ENCODE measurements around the gene PTBP1. TPM values are rescaled to one million over a fixed set of nuclear protein-coding genes. Genes with fewer than 3 reads are reported as not detected.

PTBP1 gene
- total RNA-seq, 1 experiment from 2014 or later = 174 TPM

GRCh38 chr19:797528-798414, 519 bp downstream of the PTBP1 start:
- peak; percentile 73 for DNase-seq (ENCODE audit: low spot score)

DNA sequence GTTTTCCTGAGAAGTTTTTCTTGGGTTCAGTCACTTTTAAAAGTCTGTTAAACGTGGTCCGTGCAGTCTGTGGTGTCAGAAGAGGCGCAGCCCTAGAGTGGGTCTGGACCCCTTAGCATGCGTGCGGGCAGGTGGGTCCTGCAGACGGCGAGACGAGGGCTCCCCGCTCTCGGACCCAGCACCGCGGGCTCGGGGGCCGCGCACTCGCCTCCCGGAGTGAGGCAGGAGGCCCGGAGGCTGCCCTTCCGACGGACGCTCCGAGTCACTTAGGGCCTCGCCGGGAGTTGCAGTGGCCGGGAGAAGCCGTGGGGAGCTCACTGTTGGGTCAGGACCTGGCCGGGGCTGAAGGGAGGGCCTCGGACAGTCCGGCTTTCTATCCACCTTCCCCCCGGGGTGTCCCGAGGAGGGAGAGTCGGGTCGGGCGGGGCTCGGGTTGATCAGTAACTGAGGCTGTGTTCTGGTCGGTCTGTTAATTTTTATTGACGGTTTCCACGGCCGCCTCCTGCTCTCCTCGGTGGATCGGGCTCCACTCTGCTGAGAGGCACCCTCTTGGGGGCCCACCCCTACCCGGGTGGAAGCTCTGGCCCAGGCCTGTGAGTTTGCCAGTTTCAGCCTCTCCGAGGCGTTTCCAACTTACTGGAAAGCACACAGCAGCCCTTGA, 1.3 kb downstream of the PTBP1 start:
- DNase-seq (ENCODE audit: low spot score) = no peak

DNA sequence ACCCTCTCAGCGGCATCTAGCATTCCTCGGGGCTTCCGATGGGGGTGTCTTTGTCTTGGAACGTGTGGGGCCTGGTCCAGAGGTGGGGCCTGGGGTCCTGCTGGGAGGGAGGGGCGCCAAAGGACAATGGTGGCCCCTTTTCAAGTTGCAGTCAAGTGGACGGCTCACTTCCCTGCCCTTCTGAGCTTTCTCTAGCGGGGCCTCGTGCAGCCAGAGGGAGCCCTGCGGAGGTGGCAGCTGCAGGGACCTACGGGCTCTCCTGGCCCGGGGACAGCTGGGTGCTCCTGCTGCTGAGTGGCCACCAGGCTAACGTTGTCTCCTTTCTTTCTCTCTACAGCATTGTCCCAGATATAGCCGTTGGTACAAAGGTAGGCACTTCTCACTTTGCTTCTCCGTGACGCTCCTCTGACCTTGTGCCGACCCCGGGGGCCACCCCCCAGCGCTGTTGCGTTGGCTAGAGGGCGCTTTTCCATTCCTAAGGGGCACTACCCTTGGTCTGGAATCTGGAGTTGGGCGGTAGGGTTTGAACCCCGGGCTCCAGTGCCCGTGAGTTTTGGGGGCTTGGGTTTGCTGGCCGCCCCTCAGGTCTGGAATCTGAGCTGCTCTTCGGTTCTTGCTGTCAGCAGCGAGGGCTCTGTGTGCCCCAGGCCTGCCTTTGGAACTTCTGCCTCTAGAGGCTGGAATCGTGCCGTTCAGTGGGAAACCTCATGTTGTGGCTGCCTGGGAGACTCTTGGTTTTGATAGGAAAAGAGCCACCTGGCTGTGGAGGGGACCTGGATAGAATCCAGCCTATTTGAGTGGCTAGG, 2.0 kb downstream of the PTBP1 start:
- DNase-seq (ENCODE audit: low spot score) = no peak

DNA sequence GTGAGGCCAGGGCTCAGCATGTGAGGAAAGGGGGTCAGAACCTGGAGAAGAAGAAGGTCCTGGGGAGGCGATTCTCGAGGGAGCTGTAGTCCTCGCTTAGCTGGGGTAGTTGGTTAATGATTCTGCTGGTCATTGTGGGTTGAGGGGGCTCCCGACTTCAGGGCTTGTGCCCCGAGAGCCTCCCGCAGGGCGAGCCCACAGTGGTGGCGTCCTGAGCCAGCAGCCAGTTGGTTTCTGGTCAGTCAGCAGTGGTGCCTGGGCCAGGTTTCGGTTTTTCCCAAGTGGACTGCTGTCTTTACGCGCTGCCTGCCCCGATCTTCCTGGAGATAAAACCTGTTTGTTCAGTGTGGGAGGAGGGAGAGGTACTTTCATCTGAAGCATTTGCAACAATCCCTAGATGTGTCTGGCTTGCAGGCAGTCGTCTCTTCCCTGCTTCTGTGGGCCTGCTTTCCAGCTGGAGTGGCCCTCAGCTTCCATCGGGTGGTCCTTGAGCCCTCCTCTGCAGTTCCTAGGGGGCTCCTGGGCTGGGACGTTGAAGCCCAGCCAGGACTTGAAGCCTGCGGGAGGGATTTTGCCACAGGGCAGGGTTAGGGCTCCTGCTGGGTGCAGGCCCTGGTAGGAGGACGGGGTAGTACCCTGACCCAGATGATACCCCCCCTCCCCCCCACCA, 3.2 kb downstream of the PTBP1 start:
- no peak for DNase-seq (ENCODE audit: low spot score)

DNA sequence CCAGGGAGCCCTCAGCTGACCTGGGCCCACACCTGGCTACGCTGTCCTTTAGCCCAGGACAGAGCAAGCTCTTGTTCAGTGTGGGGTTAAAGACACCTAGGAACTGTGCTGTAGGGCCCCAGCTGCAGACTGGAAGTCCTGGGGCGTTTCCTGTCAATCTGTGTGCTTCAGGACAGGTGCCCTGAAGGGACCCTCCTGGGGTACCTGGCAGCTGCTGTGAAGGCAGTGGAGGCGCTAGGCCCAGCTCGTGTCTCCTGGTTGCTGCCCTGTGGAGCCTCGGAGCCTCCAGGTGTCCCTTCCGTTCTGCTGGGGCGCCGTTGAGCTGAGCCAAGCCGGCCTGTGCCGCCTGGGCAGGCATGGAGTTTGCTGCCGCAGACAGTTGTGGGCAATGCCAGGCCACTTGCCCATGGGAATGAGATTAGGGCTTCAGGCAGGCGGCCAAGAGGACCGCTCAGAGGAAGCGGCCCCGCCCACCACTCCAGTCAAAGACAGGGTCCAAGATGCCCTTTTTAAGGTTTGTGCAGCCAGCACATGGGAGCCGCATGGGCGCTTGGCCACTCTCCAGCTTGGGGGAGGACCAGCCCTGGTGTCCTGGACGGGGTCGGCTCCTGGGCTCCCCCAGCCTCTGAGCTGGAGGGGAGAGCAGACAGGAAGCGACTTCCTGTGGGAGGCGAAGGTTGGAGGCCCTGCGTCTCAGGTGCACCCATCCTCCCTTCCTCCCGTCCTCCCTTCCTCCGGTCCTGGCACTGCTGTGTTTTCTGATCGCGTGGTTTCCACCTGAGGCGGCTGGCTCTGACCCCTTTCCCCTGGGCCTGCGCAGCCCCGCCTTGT, 4.0 kb downstream of the PTBP1 start:
- peak; percentile 75 for DNase-seq (ENCODE audit: low spot score)

DNA sequence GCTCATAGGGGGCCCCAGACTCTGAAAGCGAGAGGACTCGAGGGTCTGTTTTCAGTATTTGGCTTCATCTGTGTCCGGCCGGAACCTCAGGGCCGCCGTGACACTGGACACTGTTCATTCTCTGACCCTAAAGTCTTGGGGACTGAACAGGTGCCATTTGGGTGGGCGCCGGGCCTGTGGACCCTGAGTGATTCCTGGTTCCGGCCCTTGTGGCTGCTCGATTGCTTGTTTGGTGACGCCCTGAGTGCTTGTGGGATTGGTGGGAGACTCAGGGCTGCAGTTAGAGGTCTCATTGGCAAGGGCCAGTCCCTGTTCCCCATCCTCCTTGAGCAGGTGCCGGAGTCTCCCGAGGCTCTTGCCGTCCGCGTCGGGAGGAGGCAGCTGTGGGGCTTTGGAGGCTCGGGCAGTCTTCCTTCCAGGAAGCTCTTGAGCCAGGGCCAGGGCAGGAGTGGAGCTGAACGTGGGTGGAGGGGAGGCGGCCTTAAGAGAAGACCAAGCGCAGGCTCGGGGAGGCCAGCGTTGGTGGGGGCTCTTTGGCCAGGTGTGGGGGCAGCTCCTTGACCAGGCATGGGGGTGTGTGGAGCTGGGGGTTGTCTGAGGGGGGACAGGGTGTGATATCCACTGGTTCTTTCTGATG, 4.7 kb downstream of the PTBP1 start:
- DNase-seq (ENCODE audit: low spot score) = no peak

DNA sequence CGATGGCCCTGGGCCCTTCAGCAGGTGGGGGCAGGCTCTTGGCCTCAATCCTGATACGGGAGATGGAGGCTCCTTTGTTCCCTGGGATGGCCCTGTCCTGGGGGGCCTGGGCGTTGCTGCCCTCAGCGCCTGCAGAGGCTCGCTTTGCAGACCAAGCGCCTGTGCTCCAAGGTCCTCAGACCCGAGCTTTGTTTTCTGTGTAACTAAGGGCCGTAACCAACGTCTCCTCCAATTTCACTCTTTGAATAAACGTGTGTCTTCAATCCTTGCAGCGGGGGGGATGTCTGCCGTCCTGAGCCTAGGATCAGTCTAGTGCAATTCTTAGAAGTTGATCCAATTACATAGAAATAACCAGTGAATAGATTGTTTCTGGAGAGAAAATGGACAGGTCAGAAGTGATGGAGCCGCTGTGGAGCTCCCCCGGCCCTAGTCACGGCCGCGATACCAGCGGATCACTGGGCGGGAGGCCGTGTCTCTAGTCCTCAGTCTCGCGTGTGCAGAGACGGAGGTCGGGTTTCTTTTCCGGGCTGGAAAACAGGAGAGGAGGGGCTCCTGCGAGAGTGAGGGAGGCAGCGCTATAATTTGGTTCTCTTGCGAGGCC, 5.3 kb downstream of the PTBP1 start:
- DNase-seq (ENCODE audit: low spot score) = no peak

- no peak for DNase-seq (ENCODE audit: low spot score)
Measured at GRCh38 chr19:803099-803561, 5.9 kb downstream of the PTBP1 start.

DNA sequence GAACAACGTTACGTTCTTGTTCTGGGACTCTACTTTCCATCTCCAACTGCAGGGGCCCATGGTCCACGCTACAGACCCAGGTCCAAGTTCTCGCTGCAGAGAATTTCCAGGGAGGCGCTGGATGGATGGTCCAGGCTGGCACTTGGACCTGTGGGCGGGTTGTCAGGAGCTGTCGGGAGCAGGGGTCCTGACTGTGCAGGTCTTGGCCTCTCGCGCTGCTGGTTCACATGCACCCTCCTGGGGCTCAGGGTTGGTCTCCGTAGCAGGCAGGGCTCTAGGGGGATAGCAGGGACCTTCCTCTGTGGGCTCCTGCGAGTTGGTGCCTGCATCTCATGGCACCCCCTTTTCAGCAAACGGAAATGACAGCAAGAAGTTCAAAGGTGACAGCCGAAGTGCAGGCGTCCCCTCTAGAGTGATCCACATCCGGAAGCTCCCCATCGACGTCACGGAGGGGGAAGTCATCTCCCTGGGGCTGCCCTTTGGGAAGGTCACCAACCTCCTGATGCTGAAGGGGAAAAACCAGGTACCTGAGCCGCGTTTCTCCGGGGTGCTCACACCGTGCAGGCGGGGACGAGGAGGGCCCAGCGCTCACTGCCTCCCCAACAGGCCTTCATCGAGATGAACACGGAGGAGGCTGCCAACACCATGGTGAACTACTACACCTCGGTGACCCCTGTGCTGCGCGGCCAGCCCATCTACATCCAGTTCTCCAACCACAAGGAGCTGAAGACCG, 6.6 kb downstream of the PTBP1 start:
- no peak for DNase-seq (ENCODE audit: low spot score)

- no peak for DNase-seq (ENCODE audit: low spot score)
Measured at GRCh38 chr19:804419-805165, 7.3 kb downstream of the PTBP1 start.

GRCh38 chr19:805166-805551, 7.9 kb downstream of the PTBP1 start:
- no peak for DNase-seq (ENCODE audit: low spot score)

DNA sequence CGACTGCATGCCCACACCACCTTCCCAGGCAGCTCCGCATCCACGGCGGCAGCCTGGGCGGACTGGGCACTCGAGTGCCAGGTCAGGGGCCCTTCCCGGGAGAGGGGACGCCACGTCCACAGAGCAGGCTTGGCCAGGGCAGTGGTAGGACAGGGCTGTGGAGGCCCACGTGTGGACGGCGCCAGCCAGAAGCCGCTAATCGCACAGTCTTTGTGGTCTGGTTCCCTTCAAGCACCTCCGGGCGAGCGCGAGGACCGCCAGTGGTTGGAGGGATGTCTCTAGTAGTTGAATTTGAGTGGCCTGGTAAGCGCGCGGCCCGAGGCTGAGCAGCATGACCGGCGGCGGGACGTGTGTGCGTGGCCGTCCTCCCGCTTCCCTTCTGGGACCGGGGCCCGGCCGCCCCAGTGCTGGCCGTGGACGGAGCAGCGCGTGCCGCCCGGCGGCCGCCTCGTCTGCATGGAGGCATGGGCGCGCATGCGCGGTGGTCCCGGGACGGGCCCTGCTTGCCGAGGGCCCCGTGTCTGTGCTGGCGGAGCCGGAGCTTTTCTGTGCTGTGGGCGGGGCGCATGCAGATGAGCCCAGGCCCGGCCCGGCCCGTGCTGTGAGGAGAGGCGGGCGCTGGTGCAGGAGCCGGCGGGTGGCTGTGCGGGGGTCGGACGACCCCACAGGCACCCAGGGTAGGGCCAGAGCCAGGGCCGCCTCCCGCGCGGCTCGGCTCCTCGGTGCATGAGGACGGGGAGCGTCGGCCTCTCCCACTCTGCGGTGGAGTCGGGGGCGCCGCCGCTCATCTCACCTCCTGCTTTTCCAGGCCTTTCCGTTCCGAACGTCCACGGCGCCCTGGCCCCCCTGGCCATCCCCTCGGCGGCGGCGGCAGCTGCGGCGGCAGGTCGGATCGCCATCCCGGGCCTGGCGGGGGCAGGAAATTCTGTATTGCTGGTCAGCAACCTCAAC, 8.6 kb downstream of the PTBP1 start:
- no peak for DNase-seq (ENCODE audit: low spot score)

DNA sequence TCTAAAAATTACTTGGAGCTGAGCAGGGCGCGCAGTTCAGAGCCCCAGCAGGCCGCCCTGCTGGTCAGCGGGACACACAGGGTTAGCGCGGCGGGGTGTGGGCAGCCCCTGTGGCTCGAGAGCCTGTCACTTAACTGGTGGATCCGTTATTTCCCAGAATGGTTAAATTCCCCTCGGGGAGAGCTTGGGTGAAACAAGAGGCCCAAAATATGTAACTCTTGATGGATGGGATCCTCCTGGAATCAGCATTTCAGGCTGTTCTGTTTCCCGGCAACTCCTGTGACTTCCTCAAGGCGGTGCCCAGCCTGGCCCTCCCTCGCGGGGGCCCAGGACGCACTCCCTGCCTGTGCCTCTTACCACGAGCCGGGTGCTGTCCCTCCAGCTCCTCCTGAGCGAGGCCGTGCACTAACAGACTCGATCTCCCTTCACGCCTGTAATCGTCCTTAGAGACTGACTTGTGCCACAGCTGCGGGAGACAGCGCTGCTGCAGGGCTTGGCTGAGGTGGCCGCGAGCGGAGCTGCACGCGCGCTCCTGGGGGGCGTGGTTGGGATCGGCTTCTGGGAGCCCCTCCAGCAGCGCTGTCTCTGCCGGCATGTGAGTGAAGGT, 9.7 kb downstream of the PTBP1 start:
- no peak for DNase-seq (ENCODE audit: low spot score)

- DNase-seq (ENCODE audit: low spot score) = no peak
Measured at GRCh38 chr19:807627-808422, 10.6 kb downstream of the PTBP1 start.

DNA sequence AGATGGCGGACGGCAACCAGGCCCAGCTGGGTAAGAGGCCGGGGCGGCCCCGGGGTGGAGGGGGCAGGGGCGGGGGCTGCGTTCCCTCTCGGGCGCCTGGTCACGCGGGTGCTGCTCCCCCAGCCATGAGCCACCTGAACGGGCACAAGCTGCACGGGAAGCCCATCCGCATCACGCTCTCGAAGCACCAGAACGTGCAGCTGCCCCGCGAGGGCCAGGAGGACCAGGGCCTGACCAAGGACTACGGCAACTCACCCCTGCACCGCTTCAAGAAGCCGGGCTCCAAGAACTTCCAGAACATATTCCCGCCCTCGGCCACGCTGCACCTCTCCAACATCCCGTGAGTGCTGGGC, 11.1 kb downstream of the PTBP1 start:
- DNase-seq (ENCODE audit: low spot score) = no peak

Measured in A172 (cell line).